Activated naive CD8-positive, alpha-beta T cell (primary cell): ENCODE measurements around the gene MFSD2B.
"Not testable (repeated sequence)": the region's sequence is repeated elsewhere in the genome, so short reads cannot be mapped to it uniquely, and the experiment has no call there.

Source experiments
- H3K27ac Mint-ChIP-seq: one replicate; pipeline ENCODE4 v1.8.0; 2021; ENCODE audit warnings: mixed read lengths
- H3K27me3 Mint-ChIP-seq: one replicate; pipeline ENCODE4 v1.8.0; 2021; ENCODE audit warnings: mixed read lengths
- H3K36me3 Mint-ChIP-seq: one replicate; pipeline ENCODE4 v1.8.0; 2021; ENCODE audit warnings: mixed read lengths
- H3K4me1 Mint-ChIP-seq: one replicate; pipeline ENCODE4 v1.8.0; 2021; ENCODE audit warnings: low read depth, mixed read lengths
- H3K4me3 Mint-ChIP-seq: one replicate; pipeline ENCODE4 v1.8.0; 2021; ENCODE audit warnings: mild to moderate bottlenecking, mixed read lengths
- H3K9me3 Mint-ChIP-seq: one replicate; pipeline ENCODE4 v1.8.0; 2021; ENCODE audit warnings: low read depth, mixed read lengths

The MFSD2B gene

DNA sequence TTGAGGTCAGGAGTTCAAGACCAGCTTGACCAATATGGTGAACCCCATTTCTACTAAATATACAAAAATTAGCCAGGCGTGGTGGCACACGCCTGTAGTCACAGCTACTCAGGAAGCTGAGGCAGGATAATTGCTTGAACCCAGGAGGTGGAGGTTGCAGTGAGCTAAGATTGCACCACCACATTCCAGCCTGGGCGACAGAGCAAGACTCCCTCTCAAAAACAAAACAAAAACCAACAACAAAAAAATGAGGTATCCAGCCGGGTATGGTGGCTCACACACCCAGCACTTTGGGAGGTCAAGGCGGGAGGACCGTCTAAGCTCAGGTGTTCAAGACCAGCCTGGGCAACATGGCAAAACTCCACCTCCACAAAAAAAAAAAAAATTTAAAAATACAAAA, 5.0 kb downstream of the MFSD2B start:
- H3K4me1 Mint-ChIP-seq, H3K36me3 Mint-ChIP-seq, H3K9me3 Mint-ChIP-seq, H3K4me3 Mint-ChIP-seq, H3K27ac Mint-ChIP-seq: not testable (repeated sequence)
- peaks cover 18% of the 10 kb centered on the region for H3K27me3 Mint-ChIP-seq

DNA sequence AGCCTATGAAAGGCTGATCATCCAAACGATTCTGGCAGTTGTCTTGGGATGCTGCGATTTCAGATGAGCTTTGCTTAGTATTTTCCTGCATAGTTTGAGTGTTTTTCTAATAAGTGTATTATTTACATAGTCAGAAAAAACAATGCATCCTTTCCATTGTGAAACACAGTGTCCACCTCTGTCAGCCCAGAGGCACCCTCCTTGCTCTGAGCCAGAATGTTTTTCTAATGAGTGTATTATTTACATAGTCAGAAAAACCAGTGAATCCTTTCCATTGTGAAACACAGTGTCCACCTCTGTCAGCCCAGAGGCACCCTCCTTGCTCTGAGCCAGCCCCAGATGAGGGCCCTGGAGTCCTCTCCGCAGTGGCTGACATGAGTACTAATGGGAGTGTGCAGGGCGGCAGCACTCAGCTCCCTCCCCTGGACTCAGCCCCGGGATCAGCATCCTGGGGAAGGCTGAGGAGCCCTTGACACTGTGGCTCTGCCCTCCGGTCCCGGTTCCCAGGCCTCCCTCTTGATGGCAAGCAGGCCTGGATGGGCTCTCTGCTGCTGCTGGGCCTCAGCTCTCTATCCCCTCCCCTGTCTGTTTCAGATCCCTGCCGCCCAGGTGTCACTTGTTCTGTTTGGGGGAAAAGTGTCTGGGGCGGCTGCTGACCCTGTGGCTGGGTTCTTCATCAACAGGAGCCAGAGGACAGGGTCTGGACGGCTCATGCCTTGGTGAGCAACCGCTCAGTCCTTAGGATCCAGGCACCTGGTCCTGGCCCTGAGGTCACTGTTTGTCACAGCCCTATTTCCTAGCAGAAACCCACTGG, 5.9 kb downstream of the MFSD2B start:
- Mint-ChIP-seq H3K27me3 (peaks cover 18% of the 10 kb centered on the region), H3K4me1 (peaks cover 3% of the 10 kb centered on the region), H3K9me3 (no peaks in the 10 kb centered on the region), H3K4me3 (no peak overlapping the region), H3K36me3 (no peaks in the 10 kb centered on the region), H3K27ac (no peak overlapping the region)

DNA sequence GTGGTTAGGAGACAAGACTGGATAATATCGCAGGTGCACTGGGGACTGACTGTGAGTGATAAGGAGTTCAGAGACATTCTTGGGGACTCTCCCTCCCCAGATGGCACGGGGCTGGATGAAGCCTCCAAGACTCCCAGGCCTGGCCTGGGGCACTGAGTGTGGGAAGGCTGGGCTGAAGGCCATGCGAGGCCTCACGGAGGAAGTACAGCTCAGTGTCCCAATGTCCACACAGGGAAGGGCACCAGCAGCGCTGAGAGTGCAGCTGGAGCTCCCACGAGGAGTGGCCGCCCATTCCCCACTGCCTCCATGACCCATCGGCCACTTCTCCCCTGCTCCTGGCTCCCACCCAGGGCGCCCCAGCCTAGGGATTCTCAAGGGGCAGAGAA, 6.5 kb downstream of the MFSD2B start:
- no peak overlapping the region for H3K4me3 Mint-ChIP-seq
- H3K27me3 Mint-ChIP-seq = peaks cover 14% of the 10 kb centered on the region
- H3K27ac Mint-ChIP-seq = no peak overlapping the region
- no peaks in the 10 kb centered on the region for H3K9me3 Mint-ChIP-seq
- peaks cover under 1% of the 10 kb centered on the region for H3K4me1 Mint-ChIP-seq
- no peaks in the 10 kb centered on the region for H3K36me3 Mint-ChIP-seq

DNA sequence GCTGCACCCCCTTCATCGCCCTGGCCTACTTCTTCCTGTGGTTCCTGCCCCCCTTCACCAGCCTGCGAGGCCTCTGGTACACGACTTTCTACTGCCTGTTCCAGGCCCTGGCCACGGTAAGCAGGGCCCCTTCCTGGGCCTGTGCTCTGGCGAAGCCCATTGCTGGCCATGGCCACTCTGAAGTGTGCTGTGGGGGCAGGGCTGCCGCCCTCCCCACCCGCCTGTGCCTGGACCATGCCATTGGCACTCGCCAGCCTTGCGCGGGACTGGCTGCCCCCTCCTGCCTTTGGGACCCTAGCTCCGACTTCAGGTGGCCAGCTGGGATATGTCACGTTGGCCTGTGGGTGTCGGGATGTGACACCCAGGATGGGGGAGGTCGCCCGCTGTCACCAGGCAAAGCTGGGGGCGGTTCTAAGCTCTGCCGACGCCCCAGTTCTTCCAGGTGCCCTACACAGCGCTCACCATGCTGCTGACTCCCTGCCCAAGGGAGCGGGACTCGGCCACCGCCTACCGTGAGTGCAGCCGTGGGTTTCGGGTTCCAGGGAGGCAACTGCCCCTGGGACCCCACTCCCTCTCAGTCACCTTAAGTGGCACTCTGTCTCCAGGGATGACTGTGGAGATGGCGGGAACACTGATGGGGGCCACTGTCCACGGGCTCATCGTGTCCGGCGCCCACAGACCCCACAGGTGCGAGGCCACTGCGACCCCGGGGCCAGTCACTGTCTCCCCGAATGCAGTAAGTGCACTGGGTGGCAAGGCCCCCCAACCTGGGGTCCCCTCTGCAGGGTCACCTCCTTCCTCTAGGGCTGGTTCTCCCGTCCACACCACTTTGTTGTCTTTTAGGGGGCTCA, 7.2 kb downstream of the MFSD2B start:
- Mint-ChIP-seq H3K27me3 (peaks cover 8% of the 10 kb centered on the region), H3K4me1 (no peaks in the 10 kb centered on the region), H3K4me3 (no peak overlapping the region), H3K36me3 (no peaks in the 10 kb centered on the region), H3K9me3 (no peaks in the 10 kb centered on the region), H3K27ac (no peak overlapping the region)

DNA sequence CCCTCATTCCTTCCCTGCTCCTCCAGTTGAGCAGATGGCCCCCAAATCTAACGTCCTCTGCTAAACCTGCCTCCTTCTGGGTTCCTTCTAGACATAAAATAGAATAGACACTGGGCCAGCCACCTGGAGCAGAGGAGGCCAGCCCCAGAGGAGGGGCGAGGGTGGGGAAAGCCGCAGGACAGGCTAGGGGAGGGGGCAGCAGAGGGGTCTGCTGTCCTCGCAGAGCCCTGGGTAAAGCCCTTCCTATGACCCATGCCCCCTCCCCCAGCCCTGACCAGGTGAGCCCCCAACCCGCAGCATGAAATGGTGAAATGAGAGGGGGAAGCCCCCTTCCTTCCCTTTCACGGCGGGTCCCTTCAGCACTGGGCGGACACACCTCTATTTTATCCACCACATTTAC, 7.8 kb downstream of the MFSD2B start:
- Mint-ChIP-seq H3K27me3 (peaks cover 7% of the 10 kb centered on the region), H3K4me1 (no peaks in the 10 kb centered on the region), H3K9me3 (no peaks in the 10 kb centered on the region), H3K36me3 (no peaks in the 10 kb centered on the region), H3K27ac (no peak overlapping the region), H3K4me3 (no peak overlapping the region)

DNA sequence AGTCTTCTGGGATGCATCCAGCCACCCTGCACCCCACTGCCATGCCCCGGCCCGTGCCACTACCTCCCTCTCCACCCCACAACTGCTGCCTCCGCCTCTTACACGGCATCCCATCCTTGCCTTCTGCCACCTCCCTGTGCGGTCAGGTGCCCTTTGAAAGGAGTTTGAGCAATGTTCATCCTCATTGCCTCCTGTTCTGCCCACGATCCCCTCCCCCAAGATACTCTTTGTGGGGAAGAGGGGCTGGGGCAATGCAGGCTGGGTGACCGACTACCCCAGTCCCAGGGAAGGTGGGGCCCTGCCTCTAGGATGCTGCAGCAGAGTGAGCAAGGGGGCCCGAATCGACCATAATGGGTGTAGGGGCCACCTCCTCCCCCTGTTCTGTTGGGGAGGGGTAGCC, 8.4 kb downstream of the MFSD2B start:
- Mint-ChIP-seq H3K36me3 (no peaks in the 10 kb centered on the region), H3K4me3 (no peak overlapping the region), H3K27ac (no peak overlapping the region)

DNA sequence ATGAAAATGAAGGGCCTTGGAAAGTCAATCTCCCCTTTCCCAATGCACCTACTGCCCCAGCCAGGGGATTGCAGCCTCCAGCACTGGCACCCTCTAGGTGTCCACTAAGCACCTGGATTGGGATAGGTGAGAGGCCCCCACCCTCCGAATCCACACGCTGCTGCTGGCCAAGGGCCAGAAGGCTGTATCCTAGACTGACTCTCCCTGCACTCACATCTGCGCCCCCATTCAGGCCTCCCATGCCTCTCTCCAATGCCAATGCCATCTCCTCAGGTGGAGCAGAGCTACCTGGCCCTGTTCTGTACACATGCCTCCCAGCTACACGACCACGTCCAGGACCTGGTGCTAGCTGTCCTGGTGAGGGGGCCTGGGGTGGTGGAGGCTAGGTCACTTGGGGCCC, 9.8 kb downstream of the MFSD2B start:
- Mint-ChIP-seq H3K27me3 (no peaks in the 10 kb centered on the region), H3K9me3 (no peaks in the 10 kb centered on the region), H3K27ac (no peak overlapping the region), H3K36me3 (no peaks in the 10 kb centered on the region), H3K4me3 (no peak overlapping the region), H3K4me1 (no peaks in the 10 kb centered on the region)

More for the DNA sequence above, 8.4 kb downstream of the MFSD2B start:
- no peaks in the 10 kb centered on the region for H3K4me1 Mint-ChIP-seq
- no peaks in the 10 kb centered on the region for H3K9me3 Mint-ChIP-seq
- peaks cover 4% of the 10 kb centered on the region for H3K27me3 Mint-ChIP-seq

DNA sequence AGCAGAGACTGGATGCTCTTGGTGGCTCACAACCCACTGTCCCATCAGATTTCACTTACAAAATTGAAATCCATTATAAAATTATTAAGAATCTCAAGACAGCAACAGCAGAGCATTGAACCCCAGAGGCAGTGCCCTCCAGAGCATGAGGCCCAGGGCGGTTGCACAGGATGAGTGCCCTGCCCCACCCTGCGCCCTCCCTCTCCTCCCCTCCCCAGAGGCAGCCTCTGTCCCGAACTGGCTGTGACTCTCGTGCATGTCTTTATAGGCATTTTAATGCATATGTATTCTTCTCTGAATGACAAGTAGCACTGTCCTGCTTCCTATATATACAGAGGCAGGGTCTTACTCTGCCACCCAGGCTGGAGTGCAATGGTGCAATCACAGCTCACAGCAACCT, 10.4 kb downstream of the MFSD2B start:
- Mint-ChIP-seq H3K4me3 (no peak overlapping the region), H3K4me1 (no peaks in the 10 kb centered on the region), H3K27ac (no peak overlapping the region), H3K27me3 (no peaks in the 10 kb centered on the region), H3K9me3 (no peaks in the 10 kb centered on the region), H3K36me3 (no peaks in the 10 kb centered on the region)

DNA sequence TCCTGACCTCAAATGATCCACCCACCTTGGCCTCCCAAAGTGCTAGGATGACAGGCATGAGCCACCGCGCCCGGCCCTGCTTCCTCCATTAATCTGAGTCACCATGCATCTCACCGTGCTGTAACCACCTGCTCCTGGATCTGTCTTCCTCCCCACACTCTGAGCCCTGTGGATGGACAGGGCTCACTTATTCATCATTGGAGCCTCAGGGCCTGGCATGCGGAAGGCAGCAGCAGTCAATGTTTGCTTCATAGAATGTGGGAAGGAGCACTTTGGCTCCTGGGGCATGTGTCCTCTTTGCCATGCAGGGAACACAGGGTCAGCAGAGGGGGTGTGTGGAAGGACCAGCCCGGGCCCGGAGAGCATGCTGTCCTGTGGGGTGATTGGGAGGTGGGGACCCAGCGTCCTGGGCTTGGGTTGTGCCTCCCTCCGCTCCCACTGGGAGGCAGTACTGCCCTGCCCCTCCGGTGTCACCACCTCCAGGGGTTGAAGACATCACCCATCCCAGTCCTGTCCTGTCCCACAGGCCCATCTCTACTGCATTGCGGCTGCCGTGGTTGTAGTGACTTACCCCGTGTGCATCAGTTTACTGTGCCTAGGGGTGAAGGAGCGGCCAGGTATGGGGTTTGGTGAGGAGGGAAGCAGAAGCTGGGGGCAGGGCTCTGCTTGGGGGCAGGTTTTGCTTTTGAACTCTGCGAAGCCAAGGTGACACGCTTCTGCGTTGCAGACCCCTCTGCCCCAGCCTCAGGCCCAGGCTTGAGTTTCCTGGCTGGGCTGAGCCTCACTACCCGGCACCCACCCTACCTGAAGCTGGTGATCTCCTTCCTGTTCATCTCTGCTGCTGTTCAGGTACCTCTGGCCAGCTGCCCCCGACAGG, 11.5 kb downstream of the MFSD2B start:
- Mint-ChIP-seq H3K9me3 (no peaks in the 10 kb centered on the region), H3K27ac (no peak overlapping the region), H3K4me1 (no peaks in the 10 kb centered on the region), H3K4me3 (no peak overlapping the region), H3K36me3 (no peaks in the 10 kb centered on the region), H3K27me3 (no peaks in the 10 kb centered on the region)

DNA sequence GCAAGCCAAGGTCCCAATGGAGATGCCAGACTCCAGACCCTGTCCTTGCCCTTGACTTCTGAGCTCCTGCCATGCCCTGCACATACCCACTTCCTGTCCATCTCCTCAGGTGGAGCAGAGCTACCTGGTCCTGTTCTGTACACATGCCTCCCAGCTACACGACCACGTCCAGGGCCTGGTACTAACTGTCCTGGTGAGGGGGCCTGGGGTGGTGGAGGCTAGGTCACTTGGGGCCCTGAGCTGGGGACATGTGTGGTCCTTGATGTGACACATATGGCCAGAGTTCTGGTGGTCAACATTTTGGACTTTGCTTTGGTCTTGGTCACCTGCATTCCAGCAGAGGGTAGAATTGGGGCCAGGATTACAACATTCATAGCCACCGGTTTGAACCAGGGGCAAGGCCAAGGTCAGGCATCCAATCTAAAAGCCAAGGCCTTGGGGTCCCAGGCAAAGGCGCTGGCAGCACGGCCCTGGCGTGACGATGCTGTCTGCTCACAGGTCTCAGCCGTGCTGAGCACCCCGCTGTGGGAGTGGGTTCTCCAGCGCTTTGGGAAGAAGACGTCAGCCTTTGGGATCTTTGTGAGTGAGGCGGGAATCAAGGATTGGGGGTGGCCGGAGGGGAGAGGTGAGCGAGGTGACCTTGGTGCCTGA, 12.6 kb downstream of the MFSD2B start:
- Mint-ChIP-seq H3K36me3 (peaks cover 2% of the 10 kb centered on the region), H3K4me1 (no peaks in the 10 kb centered on the region), H3K27me3 (no peaks in the 10 kb centered on the region), H3K9me3 (no peaks in the 10 kb centered on the region), H3K27ac (no peak overlapping the region), H3K4me3 (no peak overlapping the region)

DNA sequence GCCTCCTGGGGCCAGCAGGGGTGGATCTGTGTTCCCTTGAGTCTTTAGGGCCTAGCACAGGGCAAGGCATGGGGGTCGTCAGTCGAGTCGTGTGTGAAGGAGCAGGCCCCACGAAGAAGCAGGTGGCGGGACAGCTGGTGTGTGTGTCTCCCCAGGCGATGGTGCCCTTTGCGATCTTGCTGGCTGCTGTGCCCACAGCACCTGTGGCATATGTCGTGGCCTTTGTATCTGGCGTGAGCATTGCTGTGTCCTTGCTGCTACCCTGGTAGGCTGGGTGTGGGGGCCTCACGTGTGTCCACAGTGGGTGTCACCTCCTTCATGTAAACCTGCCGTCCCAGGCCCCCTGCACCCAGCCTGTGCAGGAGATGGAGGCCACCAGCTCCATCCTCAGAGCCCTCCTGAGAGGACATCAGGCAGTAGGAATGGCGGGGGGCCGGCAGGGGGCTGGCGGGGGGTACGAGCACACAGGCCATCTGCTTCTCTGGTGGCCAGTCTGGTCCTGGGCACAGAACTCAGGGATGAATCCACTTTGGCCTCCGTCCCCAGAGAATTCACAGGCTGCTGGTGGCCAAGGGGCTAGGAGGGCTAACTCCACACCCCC, 13.2 kb downstream of the MFSD2B start:
- no peak overlapping the region for H3K27ac Mint-ChIP-seq
- no peak overlapping the region for H3K4me3 Mint-ChIP-seq
- no peaks in the 10 kb centered on the region for H3K9me3 Mint-ChIP-seq
- H3K4me1 Mint-ChIP-seq = no peaks in the 10 kb centered on the region
- H3K27me3 Mint-ChIP-seq = no peaks in the 10 kb centered on the region
- H3K36me3 Mint-ChIP-seq = peaks cover 2% of the 10 kb centered on the region

DNA sequence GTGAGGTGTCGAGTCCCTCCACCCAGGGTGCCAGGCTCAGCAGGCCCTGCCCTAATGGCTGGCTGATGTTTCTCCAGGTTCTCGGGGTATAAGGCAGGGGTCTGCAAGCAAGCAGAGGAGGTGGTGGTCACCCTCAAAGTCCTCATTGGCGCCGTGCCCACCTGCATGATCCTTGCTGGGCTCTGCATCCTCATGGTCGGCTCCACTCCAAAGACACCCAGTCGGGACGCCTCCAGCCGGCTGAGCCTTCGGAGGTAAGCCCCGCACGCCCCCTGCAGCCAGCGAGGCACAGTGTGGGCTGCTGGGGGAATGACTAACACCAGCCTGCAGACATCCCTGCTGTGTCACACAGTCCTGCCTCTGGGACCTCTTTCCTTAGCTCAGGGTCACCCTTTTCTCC, 14.1 kb downstream of the MFSD2B start:
- H3K4me3 Mint-ChIP-seq = no peak overlapping the region
- H3K27me3 Mint-ChIP-seq = no peaks in the 10 kb centered on the region
- no peak overlapping the region for H3K27ac Mint-ChIP-seq
- no peaks in the 10 kb centered on the region for H3K9me3 Mint-ChIP-seq
- no peaks in the 10 kb centered on the region for H3K4me1 Mint-ChIP-seq
- peaks cover 2% of the 10 kb centered on the region for H3K36me3 Mint-ChIP-seq

DNA sequence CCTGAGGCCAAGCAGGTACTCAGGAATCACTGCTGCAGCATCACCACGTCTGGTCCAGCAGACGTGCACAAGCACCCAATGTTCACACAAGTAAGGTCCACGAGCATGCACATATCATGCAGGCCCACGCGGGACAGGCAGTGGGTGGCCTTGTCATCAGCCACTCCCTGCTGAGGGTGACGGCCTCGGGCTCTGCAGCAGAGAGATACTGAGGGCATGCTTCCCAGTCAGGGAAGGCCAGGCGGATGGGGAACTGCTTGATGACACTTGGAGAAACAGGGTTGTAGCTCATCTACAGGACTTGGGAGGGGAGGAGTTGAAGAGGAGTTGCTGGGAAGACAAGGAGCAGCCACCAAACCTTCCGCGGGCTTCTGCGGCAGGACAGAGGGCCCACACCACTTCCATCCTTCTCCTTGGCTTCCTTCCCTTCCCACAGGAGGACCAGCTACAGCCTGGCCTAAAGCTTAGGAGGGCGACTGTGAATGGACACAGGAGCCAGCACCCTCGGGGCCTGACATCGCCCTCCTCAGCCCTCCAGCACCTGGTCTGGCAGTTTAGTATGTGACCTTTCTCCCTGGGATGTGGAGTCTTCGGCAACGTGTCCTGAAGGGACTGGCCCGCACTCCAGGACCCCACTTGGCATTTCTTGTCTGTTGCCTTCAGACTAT, 15.2 kb downstream of the MFSD2B start:
- H3K4me3 Mint-ChIP-seq = no peak overlapping the region
- H3K36me3 Mint-ChIP-seq = peaks cover 2% of the 10 kb centered on the region
- H3K27ac Mint-ChIP-seq = no peak overlapping the region

DNA sequence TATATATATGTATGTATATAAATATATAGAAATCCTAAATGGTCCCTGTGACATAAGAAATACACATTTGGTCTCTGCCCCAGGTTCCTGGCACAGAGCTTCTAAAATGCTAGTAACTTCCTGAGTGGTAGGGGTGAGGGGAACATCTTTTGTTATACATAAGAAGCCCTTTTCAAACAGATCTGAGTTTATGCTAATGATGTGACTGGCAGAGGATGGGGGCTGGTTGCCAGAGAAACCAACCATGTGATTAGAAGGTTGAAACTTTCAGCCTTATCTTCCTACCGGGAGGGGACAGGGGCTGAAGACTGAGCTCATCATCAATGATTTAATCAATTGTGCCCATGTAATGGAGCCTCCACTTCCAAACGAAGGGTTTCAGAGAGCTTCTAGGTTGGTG, 16.3 kb downstream of the MFSD2B start:
- Mint-ChIP-seq H3K9me3 (no peaks in the 10 kb centered on the region), H3K36me3 (peaks cover 5% of the 10 kb centered on the region), H3K4me3 (no peak overlapping the region), H3K27me3 (no peaks in the 10 kb centered on the region), H3K4me1 (no peaks in the 10 kb centered on the region), H3K27ac (peak overlapping the region; percentile 28)

More for the DNA sequence above, 15.2 kb downstream of the MFSD2B start:
- Mint-ChIP-seq H3K27me3 (no peaks in the 10 kb centered on the region), H3K9me3 (no peaks in the 10 kb centered on the region), H3K4me1 (no peaks in the 10 kb centered on the region)
